ENCODE data around the gene TBL3. TPM values are rescaled to one million over a fixed set of nuclear protein-coding genes. Genes with fewer than 3 reads are reported as not detected.

Gene TBL3
- total and polyA plus RNA-seq, 7 experiments from 2014 or later: 17.2 to 89.8 (median 32.8) TPM

- Mint-ChIP-seq H3K4me1 (peaks cover 11 to 17% (median 13%) of the 10 kb centered on the region in 7 donors), H3K36me3 (no peaks in the 10 kb centered on the region), H3K9me3 (peaks cover 0 to 5% (median 0%) of the 10 kb centered on the region in 11 donors), H3K27me3 (peaks cover 7 to 40% (median 15%) of the 10 kb centered on the region in 5 donors), H3K27ac (no peak within 1 kb of the TSS), H3K4me3 (peak within 1 kb of the TSS in 2 of 10 donors; percentile 17 to 46)
- no peak for ATAC-seq
- Histone ChIP-seq H3K4me1 (ENCODE audit: control insufficient read depth in 2 of 2, insufficient read depth in 2 of 2, low read length in 2 of 2) (peaks cover 11 to 15% of the 10 kb centered on the region in 2 donors), H3K36me3 (ENCODE audit: control insufficient read depth in 2 of 3, insufficient read depth in 3 of 3, low read length in 3 of 3) (no peaks in the 10 kb centered on the region), H3K9me3 (ENCODE audit: control insufficient read depth in 2 of 3, low read length in 3 of 3) (no peaks in the 10 kb centered on the region), H3K4me3 (ENCODE audit: low read length) (no peak within 1 kb of the TSS), H3K27me3 (ENCODE audit: control insufficient read depth in 2 of 2, insufficient read depth in 2 of 2, low read length in 2 of 2) (peaks cover 0 to 8% of the 10 kb centered on the region in 2 donors), H3K27ac (ENCODE audit: low read depth, low read length) (no peak within 1 kb of the TSS)
- CTCF ChIA-PET: interaction anchor here (5.0 kb wide), 1 partner anchor 122 kb away, joined by 42 read pairs; no protein-coding TSS in a partner anchor
- POLR2A ChIA-PET: interaction anchor here (1.2 to 1.5 kb wide), 2 partner anchors 121 to 135 kb away, joined by 3 to 7 read pairs; no protein-coding TSS in a partner anchor
- DNase-seq: peak in 1 of 9 donors; percentile 45
- intact Hi-C loops (cut with micrococcal nuclease): no loop called here
These were observed 47.7 kb downstream of the TBL3 start, which contains the start of gene NPW for GRCh38 chr16:2019518-2019920. Gene NPW, plus strand, starts transcription at chr16:2019785.

GRCh38 chr16:2019921-2020831, 48.3 kb downstream of the TBL3 start:
- Mint-ChIP-seq H3K27me3 (peaks cover 7 to 42% (median 15%) of the 10 kb centered on the region in 5 donors), H3K4me1 (peaks cover 11 to 17% (median 13%) of the 10 kb centered on the region in 7 donors), H3K9me3 (peaks cover 0 to 5% (median 0%) of the 10 kb centered on the region in 11 donors), H3K27ac (no peak overlapping the region), H3K4me3 (peak overlapping the region in 2 of 10 donors; percentile 17 to 46), H3K36me3 (no peaks in the 10 kb centered on the region)
- Histone ChIP-seq H3K27me3 (ENCODE audit: control insufficient read depth in 2 of 2, insufficient read depth in 2 of 2, low read length in 2 of 2) (peaks cover 0 to 8% of the 10 kb centered on the region in 2 donors), H3K4me1 (ENCODE audit: control insufficient read depth in 2 of 2, insufficient read depth in 2 of 2, low read length in 2 of 2) (peaks cover 11 to 15% of the 10 kb centered on the region in 2 donors), H3K36me3 (ENCODE audit: control insufficient read depth in 2 of 3, insufficient read depth in 3 of 3, low read length in 3 of 3) (no peaks in the 10 kb centered on the region), H3K4me3 (ENCODE audit: low read length) (no peak overlapping the region), H3K9me3 (ENCODE audit: control insufficient read depth in 2 of 3, low read length in 3 of 3) (no peaks in the 10 kb centered on the region), H3K27ac (ENCODE audit: low read depth, low read length) (no peak overlapping the region)
- ATAC-seq (no peak), DNase-seq (no peak)
- ChIA-PET CTCF (interaction anchor here (5.0 kb wide), 1 partner anchor 121 kb away, joined by 42 read pairs; no protein-coding TSS in a partner anchor), POLR2A (interaction anchor here (1.0 to 1.5 kb wide), 2 partner anchors 120 to 135 kb away, joined by 3 read pairs; partner anchors contain the start of gene TRAF7)
- intact Hi-C loops (cut with micrococcal nuclease): no loop called here

GRCh38 chr16:2022723-2023091, 50.9 kb downstream of the TBL3 start:
- ChIA-PET CTCF (interaction anchor here (1.0 to 5.0 kb wide), 5 partner anchors 25 to 132 kb away, joined by 5 to 42 read pairs (median 6); partner anchors contain the start of genes NTHL1 and TSC2), POLR2A (interaction anchor here (0.6 to 4.3 kb wide), 4 partner anchors 52 to 132 kb away, joined by 3 to 32 read pairs (median 7); partner anchors contain the start of genes PKD1 and TRAF7)
- DNase-seq (peak in 2 of 9 donors; percentile 30 to 45), ATAC-seq (peak; percentile 9)
- no peaks in the 10 kb centered on the region for H3K9me3 ChIP-seq (ENCODE audit: control insufficient read depth in 2 of 3, low read length in 3 of 3)
- H3K4me1 ChIP-seq (ENCODE audit: control insufficient read depth in 2 of 2, insufficient read depth in 2 of 2, low read length in 2 of 2): peaks cover 14 to 20% of the 10 kb centered on the region in 2 donors
- H3K4me3 ChIP-seq (ENCODE audit: low read length): no peak overlapping the region
- H3K27ac ChIP-seq (ENCODE audit: low read depth, low read length): no peak overlapping the region
- intact Hi-C loops (cut with micrococcal nuclease): loop anchor here (1.0 kb wide), 10 partner anchors 13 to 479 kb away; partner anchors contain the start of genes NTHL1 (in 2 of the 2), TSC2 (in 2 of the 2), ECI1 (in 1 of the 2) and MLST8 (in 1 of the 2)
- Mint-ChIP-seq H3K36me3 (no peaks in the 10 kb centered on the region), H3K27ac (peak overlapping the region in 6 of 9 donors; percentile 13 to 83 (median 66)), H3K27me3 (peaks cover 7 to 54% (median 15%) of the 10 kb centered on the region in 5 donors), H3K4me1 (peaks cover 13 to 26% (median 22%) of the 10 kb centered on the region in 7 donors), H3K9me3 (peaks cover 0 to 5% (median 0%) of the 10 kb centered on the region in 11 donors), H3K4me3 (peak overlapping the region in 9 of 10 donors; percentile 50 to 83 (median 75))
- H3K27me3 ChIP-seq (ENCODE audit: control insufficient read depth in 2 of 2, insufficient read depth in 2 of 2, low read length in 2 of 2): peaks cover 0 to 8% of the 10 kb centered on the region in 2 donors
- H3K36me3 ChIP-seq (ENCODE audit: control insufficient read depth in 2 of 3, insufficient read depth in 3 of 3, low read length in 3 of 3): no peaks in the 10 kb centered on the region

- H3K27ac ChIP-seq (ENCODE audit: low read depth, low read length): peak overlapping the region; percentile 67
- H3K4me3 Mint-ChIP-seq: peak overlapping the region; percentile 56 to 83 (median 76)
- DNase-seq: peak; percentile 88 to 98 (median 93)
These were observed 51.5 kb downstream of the TBL3 start for GRCh38 chr16:2023092-2024031.

GRCh38 chr16:2024032-2024420, 52.2 kb downstream of the TBL3 start:
- DNase-seq (no peak), ATAC-seq (no peak)
- POLR2A ChIA-PET: interaction anchor here (0.6 to 4.3 kb wide), 10 partner anchors 9 to 251 kb away, joined by 3 to 32 read pairs (median 4); partner anchors contain the start of genes EME2, MRPS34, NDUFB10 and RPS2
- Mint-ChIP-seq H3K27me3 (peaks cover 5 to 59% (median 10%) of the 10 kb centered on the region in 5 donors), H3K9me3 (peaks cover 0 to 4% (median 0%) of the 10 kb centered on the region in 11 donors), H3K36me3 (no peaks in the 10 kb centered on the region), H3K27ac (peak overlapping the region in 5 of 9 donors; percentile 31 to 95 (median 57)), H3K4me3 (peak overlapping the region in 8 of 10 donors; percentile 25 to 69 (median 53)), H3K4me1 (peaks cover 13 to 30% (median 23%) of the 10 kb centered on the region in 7 donors)
- no peaks in the 10 kb centered on the region for H3K36me3 ChIP-seq (ENCODE audit: control insufficient read depth in 2 of 3, insufficient read depth in 3 of 3, low read length in 3 of 3)
- H3K4me3 ChIP-seq (ENCODE audit: low read length): no peak overlapping the region
- peaks cover 14 to 20% of the 10 kb centered on the region in 2 donors for H3K4me1 ChIP-seq (ENCODE audit: control insufficient read depth in 2 of 2, insufficient read depth in 2 of 2, low read length in 2 of 2)
- H3K27me3 ChIP-seq (ENCODE audit: control insufficient read depth in 2 of 2, insufficient read depth in 2 of 2, low read length in 2 of 2): peaks cover 0 to 8% of the 10 kb centered on the region in 2 donors
- intact Hi-C loops (cut with micrococcal nuclease): no loop called here
- no peak overlapping the region for H3K27ac ChIP-seq (ENCODE audit: low read depth, low read length)
- CTCF ChIA-PET: interaction anchor here (0.6 to 0.9 kb wide), 4 partner anchors 18 to 131 kb away, joined by 3 read pairs; partner anchors contain the start of gene TRAF7
- no peaks in the 10 kb centered on the region for H3K9me3 ChIP-seq (ENCODE audit: control insufficient read depth in 2 of 3, low read length in 3 of 3)

More at GRCh38 chr16:2023092-2024031, 51.5 kb downstream of the TBL3 start:
- Mint-ChIP-seq H3K27me3 (peaks cover 7 to 58% (median 15%) of the 10 kb centered on the region in 5 donors), H3K27ac (peak overlapping the region; percentile 66 to 95 (median 83)), H3K36me3 (no peaks in the 10 kb centered on the region), H3K9me3 (peaks cover 0 to 5% (median 0%) of the 10 kb centered on the region in 11 donors), H3K4me1 (peaks cover 13 to 30% (median 22%) of the 10 kb centered on the region in 7 donors)
- H3K9me3 ChIP-seq (ENCODE audit: control insufficient read depth in 2 of 3, low read length in 3 of 3): no peaks in the 10 kb centered on the region
- ChIA-PET POLR2A (interaction anchor here (0.6 to 4.3 kb wide), 9 partner anchors 8 to 251 kb away, joined by 3 to 32 read pairs (median 4); partner anchors contain the start of genes EME2, MRPS34, NDUFB10 and PKD1), CTCF (interaction anchor here (0.6 to 5.0 kb wide), 4 partner anchors 18 to 128 kb away, joined by 3 to 42 read pairs (median 6); partner anchors contain the start of genes NTHL1 and TSC2)
- no peaks in the 10 kb centered on the region for H3K36me3 ChIP-seq (ENCODE audit: control insufficient read depth in 2 of 3, insufficient read depth in 3 of 3, low read length in 3 of 3)
- peak; percentile 99 for ATAC-seq
- H3K4me3 ChIP-seq (ENCODE audit: low read length): peak overlapping the region; percentile 34
- H3K27me3 ChIP-seq (ENCODE audit: control insufficient read depth in 2 of 2, insufficient read depth in 2 of 2, low read length in 2 of 2): peaks cover 0 to 8% of the 10 kb centered on the region in 2 donors
- peaks cover 14 to 20% of the 10 kb centered on the region in 2 donors for H3K4me1 ChIP-seq (ENCODE audit: control insufficient read depth in 2 of 2, insufficient read depth in 2 of 2, low read length in 2 of 2)
- intact Hi-C loops (cut with micrococcal nuclease): loop anchor here (1.0 kb wide), 10 partner anchors 14 to 478 kb away; partner anchors contain the start of genes NTHL1 (in 2 of the 2), TSC2 (in 2 of the 2), ECI1 (in 1 of the 2) and MLST8 (in 1 of the 2)

All from naive thymus-derived CD4-positive, alpha-beta T cell (primary cell).